ENCODE data around the gene CA5A.

The CA5A gene

GRCh38 chr16:87956098-87956364 lies 19.7 kb upstream of the CA5A start:
- TF ChIP-seq CTCF (IDR thresholded peaks at IDR 0.05; ENCODE audit: insufficient read depth, low read depth, low read length, missing control alignments), result no peak
- H3K4me3 ChIP-seq (ENCODE audit: low read length), result no peak overlapping the region
- no peak for DNase-seq (ENCODE audit: low read depth)

GRCh38 chr16:87955302-87956097 lies 19.2 kb upstream of the CA5A start:
- no peak overlapping the region for H3K4me3 ChIP-seq (ENCODE audit: low read length)
- no peak for DNase-seq (ENCODE audit: low read depth)
- no peak for TF ChIP-seq CTCF (IDR thresholded peaks at IDR 0.05; ENCODE audit: insufficient read depth, low read depth, low read length, missing control alignments)

- no peak for DNase-seq (ENCODE audit: low read depth)
- H3K4me3 ChIP-seq (ENCODE audit: low read length), result no peak overlapping the region
- TF ChIP-seq CTCF (IDR thresholded peaks at IDR 0.05; ENCODE audit: insufficient read depth, low read depth, low read length, missing control alignments), result no peak
These were observed 18.5 kb upstream of the CA5A start for GRCh38 chr16:87954826-87955225.

GRCh38 chr16:87954361-87954760 lies 18.0 kb upstream of the CA5A start:
- no peak for TF ChIP-seq CTCF (IDR thresholded peaks at IDR 0.05; ENCODE audit: insufficient read depth, low read depth, low read length, missing control alignments)
- no peak for DNase-seq (ENCODE audit: low read depth)
- H3K4me3 ChIP-seq (ENCODE audit: low read length), result no peak overlapping the region

GRCh38 chr16:87953308-87954215 lies 17.2 kb upstream of the CA5A start:
- no peak for DNase-seq (ENCODE audit: low read depth)
- no peak overlapping the region for H3K4me3 ChIP-seq (ENCODE audit: low read length)
- no peak for TF ChIP-seq CTCF (IDR thresholded peaks at IDR 0.05; ENCODE audit: insufficient read depth, low read depth, low read length, missing control alignments)

GRCh38 chr16:87952751-87953150 lies 16.4 kb upstream of the CA5A start:
- peak overlapping the region; percentile 93 for H3K4me3 ChIP-seq (ENCODE audit: low read length)
- no peak for TF ChIP-seq CTCF (IDR thresholded peaks at IDR 0.05; ENCODE audit: insufficient read depth, low read depth, low read length, missing control alignments)
- no peak for DNase-seq (ENCODE audit: low read depth)
